HUES6 (cell line): Measurements from ENCODE around the gene TSPAN33.
A peak's percentile ranks its signal among the peaks of the same experiment; 100 is the strongest.

Source experiments
- H3K27ac ChIP-seq: 2 replicates; pipeline ENCODE4 v1.7.0; 2013; ENCODE audit warnings: low read depth, mild to moderate bottlenecking, low read length, inconsistent platforms
- H3K27me3 ChIP-seq: 2 replicates; pipeline ENCODE4 v1.6.1; 2013; ENCODE audit warnings: low read length; ENCODE audit not compliant: control insufficient read depth, insufficient read depth
- H3K36me3 ChIP-seq: 2 replicates; pipeline ENCODE4 v1.6.1; 2013; ENCODE audit warnings: low read length; ENCODE audit not compliant: control insufficient read depth, insufficient read depth
- H3K4me1 ChIP-seq: 2 replicates; pipeline ENCODE4 v1.6.1; 2013; ENCODE audit warnings: low read length; ENCODE audit not compliant: control insufficient read depth, insufficient read depth
- H3K4me3 ChIP-seq: 2 replicates; pipeline ENCODE4 v1.5.1; 2013; ENCODE audit warnings: low read depth, low read length
- H3K9ac ChIP-seq: one replicate; pipeline ENCODE4 v1.6.1; 2013; ENCODE audit warnings: mild to moderate bottlenecking, low read length
- H3K9me3 ChIP-seq: 2 replicates; pipeline ENCODE4 v1.6.1; 2013; ENCODE audit warnings: low read depth, low read length; ENCODE audit not compliant: control insufficient read depth, insufficient read depth

The TSPAN33 gene

GRCh38 chr7:129136887-129137642 lies 7.4 kb upstream of the TSPAN33 start:
- Histone ChIP-seq H3K27ac (no peak overlapping the region), H3K4me1 (no peaks in the 10 kb centered on the region), H3K27me3 (no peaks in the 10 kb centered on the region), H3K36me3 (no peaks in the 10 kb centered on the region), H3K9ac (no peak overlapping the region), H3K4me3 (no peak overlapping the region), H3K9me3 (no peaks in the 10 kb centered on the region)

- Histone ChIP-seq H3K4me3 (peak overlapping the region; percentile 59), H3K27me3 (peaks cover 42% of the 10 kb centered on the region), H3K9ac (no peak overlapping the region), H3K9me3 (no peaks in the 10 kb centered on the region), H3K27ac (no peak overlapping the region), H3K4me1 (no peaks in the 10 kb centered on the region), H3K36me3 (no peaks in the 10 kb centered on the region)
These were observed 798 bp upstream of the TSPAN33 start for GRCh38 chr7:129143724-129144094.

GRCh38 chr7:129144834-129145668 lies 544 bp downstream of the TSPAN33 start:
- peaks cover 4% of the 10 kb centered on the region for H3K4me1 ChIP-seq
- H3K9me3 ChIP-seq, result no peaks in the 10 kb centered on the region
- H3K27ac ChIP-seq, result no peak overlapping the region
- H3K36me3 ChIP-seq, result no peaks in the 10 kb centered on the region
- peak overlapping the region; percentile 59 for H3K4me3 ChIP-seq
- H3K27me3 ChIP-seq, result peaks cover 42% of the 10 kb centered on the region
- H3K9ac ChIP-seq, result no peak overlapping the region

GRCh38 chr7:129146237-129146979 lies 1.9 kb downstream of the TSPAN33 start:
- Histone ChIP-seq H3K9ac (no peak overlapping the region), H3K9me3 (no peaks in the 10 kb centered on the region), H3K4me3 (no peak overlapping the region), H3K36me3 (no peaks in the 10 kb centered on the region), H3K4me1 (peaks cover 17% of the 10 kb centered on the region), H3K27me3 (peaks cover 42% of the 10 kb centered on the region), H3K27ac (no peak overlapping the region)

GRCh38 chr7:129147731-129148130 lies 3.2 kb downstream of the TSPAN33 start:
- H3K4me1 ChIP-seq, result peaks cover 17% of the 10 kb centered on the region
- H3K4me3 ChIP-seq, result no peak overlapping the region
- no peaks in the 10 kb centered on the region for H3K36me3 ChIP-seq
- H3K27me3 ChIP-seq, result peaks cover 36% of the 10 kb centered on the region
- no peaks in the 10 kb centered on the region for H3K9me3 ChIP-seq
- no peak overlapping the region for H3K9ac ChIP-seq
- no peak overlapping the region for H3K27ac ChIP-seq

- no peaks in the 10 kb centered on the region for H3K36me3 ChIP-seq
- no peak overlapping the region for H3K4me3 ChIP-seq
- no peak overlapping the region for H3K27ac ChIP-seq
- H3K27me3 ChIP-seq, result peaks cover 19% of the 10 kb centered on the region
- H3K9ac ChIP-seq, result no peak overlapping the region
- no peaks in the 10 kb centered on the region for H3K9me3 ChIP-seq
- H3K4me1 ChIP-seq, result peaks cover 17% of the 10 kb centered on the region
These were observed 5.0 kb downstream of the TSPAN33 start for GRCh38 chr7:129149511-129149910.

- H3K9ac ChIP-seq, result no peak overlapping the region
- peaks cover 13% of the 10 kb centered on the region for H3K27me3 ChIP-seq
- peaks cover 17% of the 10 kb centered on the region for H3K4me1 ChIP-seq
- H3K27ac ChIP-seq, result no peak overlapping the region
- H3K36me3 ChIP-seq, result no peaks in the 10 kb centered on the region
- H3K4me3 ChIP-seq, result 0 out of 2 replicates have a peak overlapping the region, but pooled peaks have one; percentile 5
- no peaks in the 10 kb centered on the region for H3K9me3 ChIP-seq
These were observed 5.9 kb downstream of the TSPAN33 start for GRCh38 chr7:129150199-129150996.

GRCh38 chr7:129157651-129158050 lies 13.1 kb downstream of the TSPAN33 start:
- no peaks in the 10 kb centered on the region for H3K36me3 ChIP-seq
- no peaks in the 10 kb centered on the region for H3K9me3 ChIP-seq
- H3K27me3 ChIP-seq, result no peaks in the 10 kb centered on the region
- H3K9ac ChIP-seq, result no peak overlapping the region
- H3K4me3 ChIP-seq, result no peak overlapping the region
- no peak overlapping the region for H3K27ac ChIP-seq
- no peaks in the 10 kb centered on the region for H3K4me1 ChIP-seq

GRCh38 chr7:129159539-129159938 lies 15.0 kb downstream of the TSPAN33 start:
- Histone ChIP-seq H3K9me3 (no peaks in the 10 kb centered on the region), H3K4me3 (no peak overlapping the region), H3K27me3 (no peaks in the 10 kb centered on the region), H3K4me1 (no peaks in the 10 kb centered on the region), H3K36me3 (no peaks in the 10 kb centered on the region), H3K27ac (no peak overlapping the region), H3K9ac (no peak overlapping the region)

GRCh38 chr7:129160161-129160905 lies 15.8 kb downstream of the TSPAN33 start:
- Histone ChIP-seq H3K9me3 (no peaks in the 10 kb centered on the region), H3K27ac (no peak overlapping the region), H3K36me3 (0 out of 2 replicates have a peak, but pooled peaks cover 2% of the 10 kb centered on the region), H3K4me3 (no peak overlapping the region), H3K9ac (no peak overlapping the region), H3K4me1 (no peaks in the 10 kb centered on the region), H3K27me3 (no peaks in the 10 kb centered on the region)
